Gastroesophageal sphincter (tissue), 4 donors: ENCODE measurements around the gene IKZF4. TPM values are rescaled to one million over a fixed set of nuclear protein-coding genes. Genes with fewer than 3 reads are reported as not detected.
A peak's percentile ranks its signal among the peaks of the same experiment; 100 is the strongest.

ENCODE experiments used
- ATAC-seq: fragments of 150-250 bp; one replicate; pipeline ENCODE4 v1.9.1; 2016; ENCODE audit warnings: mild to moderate bottlenecking, moderate library complexity
- H3K27ac ChIP-seq, 4 donors: fragments of 200-600 bp; sonication (generic) in 3 of 4; 1 replicate in 3 of 4; 2 replicates in 1 of 4; pipeline ENCODE4 v1.5.1; 2016 to 2019
- H3K27me3 ChIP-seq: fragments of 200-600 bp; sonication (generic); one replicate; pipeline ENCODE4 v1.5.1; 2019
- H3K36me3 ChIP-seq, 2 donors: fragments of 200-600 bp; sonication (generic); one replicate each; pipeline ENCODE4 v1.5.1; 2019; ENCODE audit warnings: control low read depth in 1 of 2
- H3K4me1 ChIP-seq, 3 donors: fragments of 200-600 bp; sonication (generic); 1 replicate in 2 of 3; 2 replicates in 1 of 3; pipeline ENCODE4 v1.5.1; 2016 to 2019; ENCODE audit warnings: control low read depth in 2 of 3
- H3K4me3 ChIP-seq, 2 donors: fragments of 200-600 bp; sonication (generic); one replicate each; pipeline ENCODE4 v1.5.1; 2019; ENCODE audit warnings: mild to moderate bottlenecking in 1 of 2, moderate library complexity in 1 of 2
- H3K9me3 ChIP-seq, 3 donors: fragments of 200-600 bp; sonication (generic); one replicate each; pipeline ENCODE4 v1.5.1; 2017 to 2019; ENCODE audit warnings: control low read depth in 2 of 3
- CTCF ChIP-seq, 4 experiments: fragments of 200-600 bp in 2 of 4; fragments of 450-650 bp in 2 of 4; sonication (generic) in 1 of 4; IDR thresholded peaks; one replicate each; pipeline ENCODE4 v1.5.1; 2017 to 2019; ENCODE audit warnings: antibody characterized with exemption in 4 of 4, mild to moderate bottlenecking in 2 of 4, moderate library complexity in 2 of 4
- EP300 ChIP-seq: sonication (generic); formaldehyde crosslinking; IDR thresholded peaks from one replicate; pipeline ENCODE4 v1.6.1; 2017; ENCODE audit warnings: antibody characterized with exemption, mild to moderate bottlenecking
- POLR2A ChIP-seq, 2 donors: fragments of 450-650 bp; IDR thresholded peaks; one replicate each; pipeline ENCODE4 v1.6.1; 2017; ENCODE audit warnings: antibody characterized with exemption in 2 of 2, mild to moderate bottlenecking in 2 of 2, moderate library complexity in 1 of 2
- POLR2AphosphoS5 ChIP-seq: sonication (generic); formaldehyde crosslinking; IDR thresholded peaks from one replicate; pipeline ENCODE4 v1.6.1; 2017; ENCODE audit warnings: antibody characterized with exemption
- WGBS, 2 donors: methylation state at CpG; one replicate each; pipeline ENCODE4 v1.1.5; 2018; ENCODE audit warnings: low coverage in 1 of 2; 5-methylcytosine and 5-hydroxymethylcytosine counted together
- total RNA-seq, 4 donors: library from RNA; depleted of rRNA; stranded (reverse); fragments of >200 nt; gene quantifications; one replicate each; pipeline ENCODE4 v1.1.0, GENCODE V29; 2016

IKZF4 gene
- total RNA-seq, result 1 to 10 TPM; 5.1 to 7.3 (median 6.5) TPM

GRCh38 chr12:56020423-56021184 is at the start of gene IKZF4:
TSS of gene IKZF4 (plus strand) at chr12:56021043. CDS start at chr12:56021494, 451 bp downstream.
- H3K36me3 ChIP-seq, result peaks cover 0 to 25% of the 10 kb centered on the region in 2 donors
- H3K27ac ChIP-seq, result peak within 1 kb of the TSS; percentile 62 to 88 (median 83)
- 4 to 10% methylated on average over 2 to 4 of the region's 10 CpGs for WGBS, 2 donors
- H3K4me3 ChIP-seq, result peak within 1 kb of the TSS; percentile 1 to 37
- H3K4me1 ChIP-seq, result peaks cover 0 to 36% (median 6%) of the 10 kb centered on the region in 3 donors
- no peaks in the 10 kb centered on the region for H3K9me3 ChIP-seq
- ATAC-seq, result peak; percentile 81
- TF ChIP-seq EP300 (no peak), CTCF (IDR thresholded peaks at IDR 0.05) (no peak), POLR2A (IDR thresholded peaks at IDR 0.05) (no peak), POLR2AphosphoS5 (no peak)
- no peaks in the 10 kb centered on the region for H3K27me3 ChIP-seq

GRCh38 chr12:55972042-55972441 is 48.8 kb upstream of the IKZF4 start:
- 10 to 29% methylated on average over 2 to 3 of the region's 3 CpGs for WGBS, 2 donors
- Histone ChIP-seq H3K9me3 (no peaks in the 10 kb centered on the region), H3K27ac (peak overlapping the region; percentile 88 to 95 (median 92)), H3K4me1 (peaks cover 3 to 69% (median 18%) of the 10 kb centered on the region in 3 donors), H3K27me3 (no peaks in the 10 kb centered on the region), H3K36me3 (peaks cover 0 to 34% of the 10 kb centered on the region in 2 donors), H3K4me3 (peak overlapping the region in 1 of 2 donors; percentile 58)
- peak; percentile 11 for ATAC-seq
- no peak for TF ChIP-seq POLR2AphosphoS5
- TF ChIP-seq POLR2A (IDR thresholded peaks at IDR 0.05), result no peak
- TF ChIP-seq EP300, result no peak
- no peak for TF ChIP-seq CTCF (IDR thresholded peaks at IDR 0.05)

GRCh38 chr12:55972456-55972855 is 48.4 kb upstream of the IKZF4 start:
- TF ChIP-seq CTCF (IDR thresholded peaks at IDR 0.05) (no peak), POLR2AphosphoS5 (no peak), EP300 (no peak), POLR2A (IDR thresholded peaks at IDR 0.05) (no peak)
- ATAC-seq, result no peak
- peak overlapping the region; percentile 90 to 95 (median 94) for H3K27ac ChIP-seq
- peaks cover 3 to 69% (median 18%) of the 10 kb centered on the region in 3 donors for H3K4me1 ChIP-seq
- no peaks in the 10 kb centered on the region for H3K27me3 ChIP-seq
- peaks cover 0 to 36% of the 10 kb centered on the region in 2 donors for H3K36me3 ChIP-seq
- peak overlapping the region; percentile 58 to 75 for H3K4me3 ChIP-seq
- 0 to 24% methylated on average over 1 of the region's 1 CpG for whole genome bisulfite sequencing, 2 donors
- no peaks in the 10 kb centered on the region for H3K9me3 ChIP-seq

- Histone ChIP-seq H3K9me3 (no peaks in the 10 kb centered on the region), H3K4me1 (peaks cover 3 to 69% (median 18%) of the 10 kb centered on the region in 3 donors), H3K27me3 (no peaks in the 10 kb centered on the region), H3K36me3 (peaks cover 0 to 35% of the 10 kb centered on the region in 2 donors), H3K27ac (peak overlapping the region; percentile 90 to 95 (median 94)), H3K4me3 (peak overlapping the region; percentile 58 to 75)
- TF ChIP-seq POLR2AphosphoS5 (peak; percentile 90), POLR2A (IDR thresholded peaks at IDR 0.05) (peak; percentile 79 to 83), CTCF (IDR thresholded peaks at IDR 0.05) (no peak), EP300 (no peak)
- 0 to 1% methylated on average over 9 to 13 of the region's 18 CpGs for WGBS, 2 donors
- ATAC-seq, result no peak
Observed at GRCh38 chr12:55972911-55973598, 47.8 kb upstream of the IKZF4 start.
